ENCODE data around the gene YPEL1.

YPEL1 gene

GRCh38 chr22:21735200-21736083 lies at the start of gene YPEL1:
Gene YPEL1, minus strand, starts transcription at chr22:21735794. Its CDS starts 25,050 bp downstream, at chr22:21710744.
- Histone ChIP-seq H3K27me3 (no peaks in the 10 kb centered on the region), H3K9ac (peak within 1 kb of the TSS; percentile 96), H3K4me3 (peak within 1 kb of the TSS; percentile 76), H3K4me2 (peak within 1 kb of the TSS; percentile 89), H3K4me1 (peaks cover 87% of the 10 kb centered on the region), H3K27ac (peak within 1 kb of the TSS; percentile 99), H3K36me3 (peaks cover 24% of the 10 kb centered on the region), H4K20me1 (peaks cover 11% of the 10 kb centered on the region; the same call in 1 of the 2 replicates), H3K9me3 (peaks cover 7% of the 10 kb centered on the region)
- TF ChIP-seq Cebpa-rat (IDR thresholded peaks at IDR 0.05): no peak

GRCh38 chr22:21780259-21780658 lies 44.7 kb upstream of the YPEL1 start:
- Histone ChIP-seq H3K4me1 (peaks cover 55% of the 10 kb centered on the region), H3K27me3 (no peaks in the 10 kb centered on the region), H4K20me1 (no peaks in the 10 kb centered on the region), H3K27ac (no peak overlapping the region), H3K36me3 (peaks cover 66% of the 10 kb centered on the region), H3K9ac (no peak overlapping the region), H3K4me3 (no peak overlapping the region), H3K4me2 (peak overlapping the region; percentile 70), H3K9me3 (peaks cover 18% of the 10 kb centered on the region)
- no peak for TF ChIP-seq Cebpa-rat (IDR thresholded peaks at IDR 0.05)

- H3K36me3 ChIP-seq: peaks cover 65% of the 10 kb centered on the region
- H3K4me2 ChIP-seq: peak overlapping the region; percentile 20; the same call in 1 of the 2 replicates
- no peak overlapping the region for H3K27ac ChIP-seq
- no peak overlapping the region for H3K9ac ChIP-seq
- H3K9me3 ChIP-seq: peaks cover 18% of the 10 kb centered on the region
- no peak overlapping the region for H3K4me3 ChIP-seq
- H4K20me1 ChIP-seq: no peaks in the 10 kb centered on the region
- peaks cover 59% of the 10 kb centered on the region for H3K4me1 ChIP-seq
- TF ChIP-seq Cebpa-rat (IDR thresholded peaks at IDR 0.05): no peak
- H3K27me3 ChIP-seq: no peaks in the 10 kb centered on the region
Observed at GRCh38 chr22:21779444-21779843, 43.9 kb upstream of the YPEL1 start.

GRCh38 chr22:21778705-21779363 lies 43.2 kb upstream of the YPEL1 start:
- no peak for TF ChIP-seq Cebpa-rat (IDR thresholded peaks at IDR 0.05)
- H3K36me3 ChIP-seq: peaks cover 65% of the 10 kb centered on the region
- H3K27ac ChIP-seq: no peak overlapping the region
- H3K4me2 ChIP-seq: no peak overlapping the region
- H3K27me3 ChIP-seq: no peaks in the 10 kb centered on the region
- no peak overlapping the region for H3K9ac ChIP-seq
- H3K4me1 ChIP-seq: peaks cover 63% of the 10 kb centered on the region
- H3K9me3 ChIP-seq: peaks cover 21% of the 10 kb centered on the region
- no peak overlapping the region for H3K4me3 ChIP-seq
- no peaks in the 10 kb centered on the region for H4K20me1 ChIP-seq

GRCh38 chr22:21771631-21771976 lies 36.0 kb upstream of the YPEL1 start:
- Histone ChIP-seq H3K27ac (no peak overlapping the region), H3K27me3 (no peaks in the 10 kb centered on the region), H4K20me1 (no peaks in the 10 kb centered on the region; the same call in 1 of the 2 replicates), H3K9me3 (peaks cover 24% of the 10 kb centered on the region), H3K4me2 (0 out of 2 replicates have a peak overlapping the region, but pooled peaks have one; percentile 64), H3K9ac (no peak overlapping the region), H3K4me1 (peaks cover 45% of the 10 kb centered on the region), H3K4me3 (no peak overlapping the region), H3K36me3 (peaks cover 91% of the 10 kb centered on the region)
- TF ChIP-seq Cebpa-rat (IDR thresholded peaks at IDR 0.05): no peak

- H4K20me1 ChIP-seq: peaks cover 5% of the 10 kb centered on the region; the same call in 1 of the 2 replicates
- no peak overlapping the region for H3K9ac ChIP-seq
- H3K36me3 ChIP-seq: peaks cover 95% of the 10 kb centered on the region
- peaks cover 56% of the 10 kb centered on the region for H3K4me1 ChIP-seq
- H3K4me3 ChIP-seq: no peak overlapping the region
- no peak overlapping the region for H3K27ac ChIP-seq
- no peaks in the 10 kb centered on the region for H3K27me3 ChIP-seq
- H3K9me3 ChIP-seq: no peaks in the 10 kb centered on the region
- TF ChIP-seq Cebpa-rat (IDR thresholded peaks at IDR 0.05): no peak
- H3K4me2 ChIP-seq: no peak overlapping the region
Observed at GRCh38 chr22:21768435-21768834, 32.8 kb upstream of the YPEL1 start.

GRCh38 chr22:21766691-21767462 lies 31.3 kb upstream of the YPEL1 start:
- Histone ChIP-seq H3K36me3 (peaks cover 100% of the 10 kb centered on the region), H3K27me3 (no peaks in the 10 kb centered on the region), H3K27ac (peak overlapping the region; percentile 39), H4K20me1 (0 out of 2 replicates have a peak, but pooled peaks cover 5% of the 10 kb centered on the region), H3K4me1 (peaks cover 41% of the 10 kb centered on the region), H3K4me3 (no peak overlapping the region), H3K9ac (no peak overlapping the region), H3K9me3 (no peaks in the 10 kb centered on the region), H3K4me2 (0 out of 2 replicates have a peak overlapping the region, but pooled peaks have one; percentile 6)
- no peak for TF ChIP-seq Cebpa-rat (IDR thresholded peaks at IDR 0.05)

GRCh38 chr22:21765909-21766529 lies 30.4 kb upstream of the YPEL1 start:
- Histone ChIP-seq H3K4me1 (peaks cover 46% of the 10 kb centered on the region), H4K20me1 (0 out of 2 replicates have a peak, but pooled peaks cover 5% of the 10 kb centered on the region), H3K9me3 (no peaks in the 10 kb centered on the region), H3K4me3 (no peak overlapping the region), H3K4me2 (no peak overlapping the region), H3K9ac (no peak overlapping the region), H3K27me3 (no peaks in the 10 kb centered on the region), H3K27ac (peak overlapping the region; percentile 39), H3K36me3 (peaks cover 100% of the 10 kb centered on the region)
- TF ChIP-seq Cebpa-rat (IDR thresholded peaks at IDR 0.05): no peak

Data from BLaER1 (cell line).